GM18507 (cell line): ENCODE data around the gene PCOLCE2.

ENCODE experiments used
- DNase-seq: peaks from one replicate; pipeline ENCODE4 v3.0.0; 2011; ENCODE audit warnings: low read depth; ENCODE audit not compliant: insufficient read length; ENCODE audit errors: extremely low spot score
- FAIRE-seq: peaks from 2 replicates; lab custom pipeline; 2011; peaks lifted over from hg19 to GRCh38; lab: Jason Lieb, UNC

Gene PCOLCE2

DNA sequence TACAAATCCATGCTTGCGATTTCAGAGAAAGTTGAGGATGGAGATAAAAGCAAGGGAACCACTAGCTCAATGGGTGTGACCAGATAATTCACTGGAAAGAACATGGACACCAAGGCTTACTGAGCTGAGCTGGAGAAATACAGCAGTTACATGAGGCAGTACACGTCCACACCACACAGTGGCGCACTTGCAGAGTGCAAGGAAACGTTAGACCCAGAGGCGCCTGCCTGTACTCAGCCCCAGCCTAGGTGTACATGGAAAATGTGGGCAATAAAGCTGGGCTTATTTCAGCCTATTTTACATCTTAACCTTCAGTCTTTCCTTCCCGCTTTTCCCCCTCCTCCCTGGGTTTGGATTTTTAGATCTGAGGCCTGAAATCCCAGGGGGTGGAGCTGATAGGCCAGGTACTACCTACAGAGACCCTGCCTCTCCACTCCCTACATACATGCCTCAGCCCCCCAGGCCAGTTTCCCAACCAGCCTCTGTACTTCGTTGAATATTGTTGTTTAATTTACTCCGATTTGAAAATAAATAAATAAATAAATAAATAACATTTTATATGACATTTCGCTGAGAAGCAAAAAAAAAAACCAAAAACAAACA lies 60.1 kb downstream of the PCOLCE2 start:
- DNase-seq (peak; percentile 18), FAIRE-seq (peak; percentile 85)

DNA sequence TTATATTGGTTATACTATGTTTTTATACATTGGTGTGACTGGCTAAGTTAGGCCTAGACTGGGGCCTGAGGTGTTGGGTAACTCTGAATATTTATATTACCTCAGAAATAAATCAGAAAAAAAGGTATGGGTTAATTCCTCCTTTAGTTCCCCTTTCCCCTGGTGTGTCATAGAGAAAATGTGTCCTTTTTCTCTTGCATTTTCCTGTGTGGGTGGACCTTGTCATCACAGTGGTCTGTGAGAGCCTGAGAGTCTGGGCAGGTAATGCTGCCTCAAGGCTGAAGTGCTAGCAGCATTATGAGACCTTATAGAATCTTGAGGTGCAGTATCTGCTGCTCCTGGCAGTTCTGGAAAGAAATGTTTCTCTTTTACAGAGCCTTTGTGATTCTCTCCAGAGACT lies 69.7 kb downstream of the PCOLCE2 start:
- DNase-seq (no peak), FAIRE-seq (no peak)

DNA sequence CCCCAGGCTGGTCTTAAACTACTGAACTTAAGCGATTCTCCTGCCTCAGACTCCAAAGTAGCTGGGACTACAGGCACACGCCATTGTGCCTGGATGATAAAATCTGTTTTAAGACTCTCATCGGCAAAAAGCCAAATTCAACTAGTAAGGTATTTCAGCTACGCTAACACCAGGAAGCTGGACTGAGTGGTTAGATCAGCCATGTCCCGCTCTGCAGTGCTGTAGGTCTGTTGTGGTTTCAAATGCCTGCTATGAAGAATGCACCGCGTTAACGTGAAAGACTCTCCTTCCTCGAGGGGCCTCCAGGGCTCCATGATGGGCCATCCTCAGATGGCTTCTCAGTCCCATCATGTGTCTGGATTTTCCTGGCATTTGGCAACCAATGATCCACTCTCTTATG lies 70.2 kb downstream of the PCOLCE2 start:
- FAIRE-seq: no peak
- no peak for DNase-seq

DNA sequence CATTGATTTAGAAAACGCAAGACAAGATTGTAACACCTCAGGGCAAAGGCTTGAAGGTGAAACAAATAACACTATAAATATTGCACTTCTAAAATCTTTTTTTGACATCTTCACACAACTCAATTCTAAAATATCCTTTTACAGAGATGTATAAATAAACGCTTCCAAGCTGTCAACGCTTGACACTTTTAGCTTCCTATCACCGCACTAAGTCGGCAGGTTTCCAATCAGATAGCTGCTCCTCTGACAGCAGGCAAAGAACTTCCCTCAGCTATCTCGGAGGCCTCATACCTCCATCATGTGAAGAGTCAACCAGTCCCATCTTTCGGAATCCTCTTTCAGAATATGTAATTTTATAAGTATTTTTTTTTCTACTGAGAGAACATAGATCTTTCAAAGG lies 71.0 kb downstream of the PCOLCE2 start:
- FAIRE-seq: no peak
- DNase-seq: no peak

DNA sequence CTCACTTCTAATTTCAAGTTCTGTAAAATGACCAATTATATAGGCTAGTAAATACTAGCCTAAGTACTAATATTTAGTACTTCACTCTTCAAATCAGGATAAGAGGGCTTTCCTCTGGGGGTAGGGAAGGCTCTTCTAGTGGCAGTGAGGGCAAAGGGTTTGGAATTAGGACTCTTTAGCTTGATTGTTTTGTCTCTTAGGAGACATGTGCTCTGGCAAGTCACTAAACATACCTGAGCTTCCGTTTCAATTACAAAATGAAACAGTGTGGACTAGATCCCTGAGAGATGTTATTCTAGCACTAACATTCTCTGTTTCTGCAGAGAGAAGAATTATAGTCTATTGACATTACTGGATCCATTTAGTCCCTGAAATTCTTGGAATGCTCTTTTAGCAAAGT lies 71.5 kb downstream of the PCOLCE2 start:
- no peak for FAIRE-seq
- DNase-seq: no peak

DNA sequence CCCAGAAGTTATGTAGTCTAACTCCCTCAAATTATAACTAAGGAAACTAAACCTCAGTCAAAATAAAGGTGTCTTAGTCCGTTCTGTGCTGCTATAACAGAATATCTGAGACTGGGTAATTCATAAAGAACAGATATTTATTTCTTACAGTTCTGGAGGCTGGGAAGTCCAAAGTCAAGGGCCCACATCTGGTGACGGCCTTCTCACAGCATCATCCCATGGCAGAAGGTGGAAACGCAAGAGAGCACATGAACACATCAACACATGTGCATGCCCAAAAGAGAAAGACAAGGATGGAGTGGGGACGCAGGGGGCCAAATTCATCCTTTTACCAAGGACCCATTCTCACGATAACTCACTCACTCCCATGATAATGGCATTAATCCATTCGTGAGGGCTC lies 73.1 kb downstream of the PCOLCE2 start:
- no peak for DNase-seq
- FAIRE-seq: no peak

DNA sequence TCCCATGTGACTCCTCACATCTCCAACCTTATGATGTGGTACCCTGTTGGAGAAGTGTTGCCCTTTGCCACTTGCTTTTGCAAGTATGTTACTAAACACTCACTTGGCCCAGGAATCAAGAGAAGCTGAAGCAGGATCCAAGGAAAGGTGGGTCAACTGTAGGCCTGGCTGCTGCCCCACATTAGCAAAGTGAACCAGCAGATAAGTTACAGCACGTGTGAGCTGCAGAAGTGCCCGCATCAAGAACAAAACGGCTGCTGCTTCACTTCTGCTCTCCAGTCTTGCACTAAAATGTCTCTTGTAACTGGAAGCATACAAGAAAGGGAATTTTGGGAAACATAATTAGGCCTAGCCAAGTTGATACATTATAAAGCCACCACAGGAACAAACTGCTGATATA lies 79.6 kb downstream of the PCOLCE2 start:
- DNase-seq: no peak
- FAIRE-seq: no peak

DNA sequence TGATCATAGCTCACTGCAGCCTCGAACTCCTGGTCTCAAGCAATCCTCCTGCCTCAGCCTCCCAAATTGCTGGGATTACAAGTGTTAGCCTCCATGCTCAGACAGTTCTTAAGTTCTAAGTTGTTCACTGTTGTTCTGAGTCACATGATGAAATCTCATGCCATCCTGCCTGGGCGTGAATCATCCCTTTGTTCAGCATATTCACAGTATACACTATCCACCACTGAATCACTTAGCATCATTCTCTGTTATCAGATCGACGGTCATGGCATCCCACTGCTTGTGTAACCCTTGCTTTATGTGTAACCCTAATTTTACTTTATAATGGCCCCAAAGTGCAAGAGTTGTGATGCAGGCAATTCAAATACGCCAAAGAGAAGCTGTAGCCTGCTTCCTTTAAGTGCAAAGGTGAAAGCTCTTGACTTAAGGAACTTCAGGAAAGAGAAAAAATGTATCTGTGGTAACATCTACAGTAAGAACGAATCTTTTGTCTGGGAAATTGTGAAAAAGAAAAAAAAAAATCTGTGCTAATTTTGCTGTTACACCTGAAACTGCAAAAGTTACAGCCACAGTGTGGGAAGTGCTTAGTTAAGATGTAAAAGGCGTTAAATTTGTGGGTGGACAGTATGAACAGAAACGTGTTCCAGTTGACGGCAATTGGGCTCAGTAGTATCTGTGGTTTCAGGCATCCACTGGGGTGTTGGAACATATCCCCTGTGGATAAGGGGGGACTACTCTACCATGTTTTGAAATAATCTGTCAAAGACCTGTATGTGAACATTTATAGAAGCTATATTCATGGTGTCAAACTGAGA lies 80.6 kb downstream of the PCOLCE2 start:
- FAIRE-seq: no peak
- no peak for DNase-seq

DNA sequence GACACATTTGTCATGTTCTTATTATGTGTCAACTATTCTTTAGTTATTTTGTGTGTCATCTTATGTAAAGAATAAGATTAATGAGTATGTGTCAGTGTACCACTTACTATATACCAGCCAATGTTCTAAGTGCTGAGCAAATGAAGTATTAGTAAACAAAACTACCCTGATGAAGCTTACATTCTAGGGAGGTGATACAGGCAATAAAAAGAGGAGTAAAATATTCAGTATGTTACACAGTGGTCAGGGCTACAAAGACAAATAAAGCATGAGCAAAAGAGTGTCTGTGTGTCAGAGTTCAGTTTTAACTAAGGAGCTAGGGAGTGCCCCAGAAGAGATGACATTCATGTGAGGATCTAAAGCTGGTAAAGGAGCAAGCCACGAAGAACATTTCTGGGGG lies 86.0 kb downstream of the PCOLCE2 start:
- DNase-seq: no peak
- FAIRE-seq: no peak

DNA sequence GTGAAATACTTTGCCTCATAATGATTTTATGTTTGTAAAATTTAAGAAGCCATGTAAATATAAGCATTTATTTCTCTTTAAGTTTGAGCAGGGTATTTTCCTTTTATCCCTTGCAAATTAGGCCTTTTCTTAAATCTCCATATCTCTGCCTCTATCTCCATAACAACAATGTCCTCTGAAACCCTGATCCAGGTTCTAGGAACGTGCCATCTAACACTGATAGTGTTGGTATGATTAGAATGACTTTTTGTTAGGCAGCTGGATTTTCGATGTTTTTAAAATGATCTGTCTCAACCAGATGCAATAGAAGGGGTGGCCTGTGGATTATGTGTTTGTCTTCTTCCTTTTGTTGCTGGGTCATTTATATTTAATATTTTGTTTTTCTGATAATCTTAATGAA lies 87.1 kb downstream of the PCOLCE2 start:
- FAIRE-seq (no peak), DNase-seq (no peak)

DNA sequence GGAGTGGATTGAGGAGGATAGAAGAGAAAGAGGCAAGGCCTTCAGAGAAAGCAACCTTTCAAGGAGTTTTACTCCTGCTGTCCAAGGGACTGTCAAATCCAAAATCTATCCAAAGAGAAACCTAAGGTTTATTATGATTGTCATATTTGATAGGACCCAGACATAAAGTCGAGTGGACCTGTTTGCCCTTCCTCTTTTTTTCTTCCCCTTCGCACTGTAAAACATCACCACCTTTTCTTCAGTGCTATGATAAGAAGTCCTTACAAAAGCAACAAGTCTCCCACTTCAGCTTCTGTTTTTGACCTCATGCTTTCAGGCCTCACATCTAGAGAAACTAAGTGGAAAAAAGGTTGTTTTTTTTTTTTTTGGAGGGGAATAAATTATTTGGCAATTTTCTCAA lies 92.1 kb downstream of the PCOLCE2 start:
- no peak for FAIRE-seq
- no peak for DNase-seq

DNA sequence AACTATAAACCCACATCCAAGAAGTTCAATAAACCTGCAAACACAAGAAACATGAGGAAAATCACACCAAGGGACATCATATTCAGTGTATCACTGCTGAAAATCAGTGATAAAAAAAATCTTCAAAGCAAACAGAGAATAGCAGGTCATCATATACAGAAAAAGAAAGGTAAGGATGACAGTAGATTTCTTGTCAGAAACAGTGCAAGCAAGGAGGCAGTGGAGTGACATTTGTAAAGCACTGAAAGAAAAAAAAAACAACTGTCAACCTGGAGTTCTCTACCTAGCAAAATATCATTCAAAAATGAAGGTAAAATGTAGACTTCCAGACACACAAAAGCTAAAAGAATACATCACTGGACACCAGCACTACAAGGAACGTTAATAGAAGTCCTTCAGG lies 93.6 kb downstream of the PCOLCE2 start:
- no peak for FAIRE-seq
- DNase-seq: no peak

DNA sequence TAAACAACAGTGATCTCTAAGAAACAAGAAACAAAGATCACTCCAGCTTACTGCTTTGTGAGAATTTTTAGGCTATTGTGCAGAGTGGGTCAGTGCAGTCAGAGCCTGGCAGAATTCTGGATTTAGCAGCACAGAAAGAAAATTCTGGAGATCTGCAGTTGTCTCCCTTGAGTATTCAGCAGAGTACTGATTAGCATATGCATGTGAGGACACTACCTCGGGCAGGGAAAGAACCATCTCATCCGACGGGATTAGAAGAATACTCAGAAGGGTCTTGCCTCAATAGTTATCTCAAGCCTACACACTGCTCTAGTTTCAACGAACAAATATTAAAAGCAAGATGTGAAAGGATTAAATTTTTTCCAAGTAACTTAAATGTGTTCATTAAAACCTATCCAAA lies 94.4 kb downstream of the PCOLCE2 start:
- DNase-seq (no peak), FAIRE-seq (no peak)

DNA sequence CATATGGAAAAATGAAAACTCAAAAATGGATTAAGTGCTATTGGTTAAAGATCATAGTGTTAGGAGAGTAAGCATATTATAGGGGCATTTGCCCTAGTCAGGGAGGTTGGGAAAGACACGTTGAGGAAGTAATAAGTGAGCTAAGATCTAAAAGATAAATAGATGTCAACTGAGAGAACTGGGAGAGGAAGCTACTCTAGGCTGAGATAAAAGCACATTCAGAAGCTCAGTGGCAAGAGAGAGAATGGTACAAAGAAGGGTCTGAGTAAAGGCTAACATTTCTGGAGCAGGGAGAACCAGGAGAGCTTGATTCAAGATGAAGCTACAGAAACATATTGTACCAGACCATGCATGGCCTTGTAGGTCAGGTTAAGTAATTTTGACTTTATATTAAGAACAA lies 101.2 kb downstream of the PCOLCE2 start:
- FAIRE-seq (no peak), DNase-seq (no peak)

DNA sequence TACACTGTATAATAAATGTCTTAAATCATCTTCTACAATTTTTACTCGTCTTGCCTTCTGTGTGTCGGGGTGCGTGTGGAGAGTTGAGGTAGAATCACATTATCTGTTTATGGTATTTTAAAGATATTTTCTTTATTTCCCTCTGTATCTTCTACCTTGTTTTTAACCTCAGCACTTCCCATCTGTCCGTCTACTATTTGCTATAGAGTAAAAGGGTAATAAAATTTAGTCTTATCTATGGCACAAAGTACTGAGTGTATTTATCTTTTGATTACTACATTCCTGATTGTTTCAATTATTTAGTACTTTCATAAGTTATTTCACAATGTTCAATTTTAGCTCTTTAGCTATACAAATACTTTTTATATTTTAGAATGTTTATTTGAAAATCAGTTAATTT lies 102.9 kb downstream of the PCOLCE2 start:
- FAIRE-seq (no peak), DNase-seq (no peak)

DNA sequence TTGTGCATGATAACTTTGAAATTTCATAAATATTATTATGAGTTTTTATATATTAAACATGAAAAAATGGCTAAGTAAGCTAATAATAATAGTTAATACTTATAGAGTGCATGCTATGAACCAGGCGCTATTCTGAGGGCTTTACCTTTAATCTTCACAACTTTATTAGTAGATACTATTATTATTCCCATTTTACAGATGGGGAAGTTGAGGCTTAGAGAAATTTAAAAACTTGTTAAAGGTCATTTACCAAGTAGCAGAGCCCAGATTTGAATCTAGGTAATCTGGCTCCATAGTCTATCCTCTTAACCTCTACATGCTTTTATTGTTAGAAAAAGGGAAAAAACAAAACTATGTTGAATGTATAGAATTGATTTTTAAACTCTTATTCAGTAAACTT lies 104.7 kb downstream of the PCOLCE2 start:
- no peak for DNase-seq
- no peak for FAIRE-seq

DNA sequence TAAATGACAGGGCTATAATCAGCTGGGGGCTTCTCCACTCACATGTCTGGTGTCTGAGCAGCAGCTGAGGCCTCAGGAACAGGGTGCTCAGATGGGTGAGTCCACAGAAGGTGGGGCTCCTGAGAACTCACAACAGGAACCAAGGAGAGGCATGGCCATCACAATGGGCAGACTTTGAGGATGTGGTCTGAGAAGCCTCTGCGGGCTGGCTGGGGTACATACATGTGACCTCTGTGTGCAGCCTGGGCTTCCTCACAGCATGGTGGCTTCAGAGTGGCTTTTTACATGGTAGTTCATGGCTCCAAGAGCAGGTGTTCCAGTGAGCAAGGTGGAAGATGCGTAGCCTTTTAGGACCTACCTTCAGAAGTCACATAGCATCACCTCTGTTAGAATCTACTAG lies 106.3 kb downstream of the PCOLCE2 start:
- FAIRE-seq: no peak

DNA sequence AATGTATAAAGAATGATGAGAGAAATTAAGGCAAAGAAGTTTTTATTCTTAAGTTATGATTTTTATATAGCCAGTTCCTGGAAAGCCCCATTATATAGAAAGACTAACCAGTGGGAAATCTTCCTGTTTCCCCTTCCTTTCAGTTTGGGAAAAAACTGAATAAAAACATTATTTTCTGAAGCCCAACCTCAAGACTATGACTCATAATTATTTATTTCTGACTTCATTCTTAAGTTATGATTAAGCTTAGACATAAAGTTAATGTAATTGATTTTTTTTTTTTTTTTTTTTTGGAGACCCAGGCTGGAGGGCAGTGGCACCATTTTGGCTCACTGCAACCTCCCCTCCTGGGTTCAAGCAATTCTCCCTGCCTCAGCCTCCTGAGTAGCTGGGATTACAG lies 109.3 kb downstream of the PCOLCE2 start:
- no peak for FAIRE-seq

More for the DNA sequence above, 106.3 kb downstream of the PCOLCE2 start:
- no peak for DNase-seq

DNA sequence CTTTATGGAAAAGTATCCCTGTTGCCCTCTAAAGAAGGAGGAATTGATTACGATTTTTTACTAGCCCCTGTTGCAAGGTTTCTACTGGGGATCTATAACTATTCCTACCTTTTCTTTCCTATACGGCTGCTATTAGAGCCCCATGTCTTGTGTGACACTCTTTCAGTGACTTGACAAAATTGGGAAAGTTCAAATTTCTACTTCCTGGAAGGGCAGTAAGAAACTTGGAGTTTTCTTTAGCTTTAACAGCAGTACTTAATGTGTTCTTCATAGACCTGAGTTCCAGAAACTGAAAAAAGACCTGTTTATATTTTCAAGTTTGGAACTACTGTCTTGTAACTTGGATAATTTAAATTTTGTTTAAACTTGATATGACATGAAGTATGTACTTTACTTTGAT lies 110.3 kb downstream of the PCOLCE2 start:
- no peak for FAIRE-seq

More for the DNA sequence above, 109.3 kb downstream of the PCOLCE2 start:
- no peak for DNase-seq

DNA sequence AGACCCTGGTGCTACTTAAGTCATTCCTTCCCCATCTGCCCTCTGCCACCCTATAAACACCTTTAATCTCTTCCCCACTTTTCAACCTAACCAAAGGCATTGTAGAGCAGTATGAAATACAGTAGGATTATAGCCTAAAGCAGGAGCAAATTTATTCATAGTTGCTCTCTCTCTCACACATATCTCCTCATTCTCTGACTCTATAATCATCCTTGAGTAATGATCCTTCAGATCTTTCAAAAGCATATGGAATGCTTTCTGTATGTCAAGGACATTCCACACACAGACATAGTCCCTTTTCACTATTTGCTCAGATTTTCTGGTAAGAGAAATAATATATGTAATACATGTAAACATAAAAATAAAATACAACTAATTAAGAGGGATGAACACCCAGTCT lies 111.0 kb downstream of the PCOLCE2 start:
- DNase-seq (no peak), FAIRE-seq (no peak)

More for the DNA sequence above, 110.3 kb downstream of the PCOLCE2 start:
- DNase-seq: no peak

DNA sequence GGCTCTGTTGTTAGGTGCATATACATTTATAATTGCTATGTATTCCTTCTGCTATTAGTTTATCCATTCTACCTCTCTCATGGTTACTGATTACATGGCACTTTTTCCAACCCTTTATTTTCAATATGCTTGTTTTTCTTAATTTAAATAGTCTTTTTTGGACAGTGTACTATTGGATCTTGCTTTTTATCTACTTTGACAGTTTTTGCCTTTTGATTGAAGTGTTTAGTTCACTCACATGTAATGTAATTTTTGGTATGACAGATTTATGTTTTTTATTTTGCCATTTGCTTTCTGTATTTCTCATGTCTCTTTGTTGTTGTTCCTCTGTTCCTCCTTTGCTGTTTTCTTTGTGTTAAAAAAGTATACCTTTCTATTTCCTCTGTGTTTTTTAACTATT lies 120.5 kb downstream of the PCOLCE2 start:
- FAIRE-seq: no peak
- DNase-seq: no peak
